ENCODE results near the gene CASZ1.

CASZ1 gene

DNA sequence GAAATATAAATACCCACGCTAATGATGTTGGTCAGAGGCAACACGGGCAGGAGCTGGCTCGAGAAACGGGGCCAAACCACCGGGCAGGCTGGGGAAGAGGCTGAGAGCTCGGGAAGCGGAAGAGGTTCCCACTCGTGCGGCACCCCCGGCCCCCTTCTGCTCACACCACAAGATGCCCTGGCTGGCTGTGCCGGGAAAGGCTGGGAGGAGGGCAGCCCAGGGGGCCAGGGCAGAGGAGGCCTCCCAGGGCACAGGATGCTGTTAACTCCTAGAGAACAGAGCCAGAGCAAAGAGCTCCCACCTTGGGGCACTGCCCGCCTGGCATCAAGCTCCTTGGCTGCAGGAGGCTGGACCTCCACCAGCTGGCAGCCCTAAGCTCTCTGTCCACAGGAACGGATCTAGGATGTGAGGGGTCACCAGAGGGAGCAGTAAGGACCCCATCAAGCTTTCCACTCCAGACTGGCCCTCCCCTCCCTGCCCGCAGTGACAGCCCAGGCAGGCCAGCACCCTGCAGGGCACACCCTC lies 44.8 kb downstream of the CASZ1 start:
- no peak for DNase-seq (ENCODE audit: low read depth)

DNA sequence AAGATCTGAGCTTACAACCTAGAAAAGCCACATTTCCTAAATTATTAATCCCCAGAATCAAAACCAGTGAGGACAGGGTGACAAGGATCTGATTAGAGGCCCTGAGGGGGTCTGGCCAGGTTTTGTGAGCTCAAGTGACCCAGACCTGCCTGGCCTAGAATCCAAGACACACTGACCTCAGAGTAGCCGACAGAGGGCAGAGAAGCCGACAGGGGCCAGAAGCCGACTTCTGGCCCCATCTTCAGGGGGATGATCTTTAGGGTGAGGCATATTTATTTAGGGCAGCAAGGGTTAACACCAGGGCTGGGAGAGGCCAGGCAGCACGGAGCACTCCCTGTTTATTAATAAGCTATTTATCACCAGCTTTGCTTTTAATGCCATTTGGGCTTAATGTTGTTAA lies 45.3 kb downstream of the CASZ1 start:
- no peak for DNase-seq (ENCODE audit: low read depth)

DNA sequence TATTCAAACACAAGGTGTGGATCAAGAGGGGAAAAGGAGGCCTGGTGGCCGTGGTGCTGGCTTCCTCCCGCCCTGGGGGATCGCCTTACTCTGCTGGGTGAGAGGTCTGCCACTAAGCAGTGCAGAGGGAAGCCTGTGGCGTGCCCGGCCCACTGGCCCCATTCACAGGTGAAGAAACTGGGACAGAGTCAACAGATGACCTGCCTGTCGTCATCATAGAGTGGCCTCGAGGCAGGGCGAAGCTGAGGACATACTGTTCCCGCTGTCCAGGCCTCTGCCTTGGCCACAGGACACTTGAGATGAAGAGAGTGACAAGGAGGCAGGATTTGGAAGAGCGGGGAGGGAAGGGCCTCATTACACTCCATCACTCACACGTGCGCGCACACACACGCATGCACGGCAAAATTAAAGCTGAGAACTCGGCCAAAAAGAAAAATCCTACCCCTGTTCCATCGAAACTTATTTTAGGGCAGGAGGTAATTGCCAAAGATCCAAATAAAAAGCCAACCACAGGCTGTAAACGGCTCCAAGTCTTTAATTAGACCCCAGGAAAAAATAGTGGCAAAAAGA lies 50.5 kb downstream of the CASZ1 start:
- no peak for DNase-seq (ENCODE audit: low read depth)

DNA sequence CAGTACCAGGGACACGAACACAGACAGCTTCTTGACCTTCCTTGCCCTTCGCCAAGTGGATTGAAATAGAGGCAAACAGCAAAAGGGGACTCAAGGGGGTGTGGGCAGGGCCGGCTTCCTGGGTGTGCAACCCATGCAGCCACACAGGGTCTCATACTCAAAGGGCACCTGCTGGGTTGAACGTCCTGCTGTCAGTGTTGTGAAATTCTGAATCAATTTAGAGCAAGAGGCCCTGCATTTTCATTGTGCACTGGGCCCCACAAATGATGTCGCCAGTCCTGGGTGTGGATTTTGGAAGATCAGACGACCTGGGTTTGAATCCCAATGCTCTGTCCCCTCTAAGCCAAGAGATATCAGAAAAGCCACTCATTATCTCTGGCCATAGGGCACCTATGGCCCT lies 51.1 kb downstream of the CASZ1 start:
- DNase-seq (ENCODE audit: low read depth): no peak

DNA sequence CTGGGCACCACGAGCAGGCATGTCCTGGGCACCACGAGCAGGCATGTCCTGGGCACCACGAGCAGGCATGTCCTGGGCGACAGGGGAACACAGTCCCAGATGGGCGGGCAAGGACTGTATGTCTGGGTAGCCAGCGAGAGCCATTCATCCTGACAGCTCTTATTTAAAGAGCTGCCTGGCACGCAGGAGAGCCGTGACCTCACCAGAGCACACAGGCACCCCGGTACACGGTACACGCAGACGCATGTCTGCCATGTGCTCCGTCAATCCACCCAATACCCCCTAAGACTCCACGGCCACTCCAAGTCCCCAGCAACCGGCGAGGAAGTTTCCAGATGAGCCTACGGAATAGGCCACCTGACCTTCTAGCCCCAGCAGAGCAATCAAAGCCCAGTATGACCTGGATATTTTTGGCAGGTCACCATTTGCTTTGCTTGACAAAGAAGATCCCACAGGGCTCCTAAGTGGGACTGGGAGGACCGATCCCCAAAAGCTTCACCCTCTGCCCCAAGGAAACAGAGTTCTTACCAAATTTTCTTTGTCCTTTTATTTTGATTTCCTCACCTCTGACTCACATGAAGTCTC lies 51.7 kb downstream of the CASZ1 start:
- DNase-seq (ENCODE audit: low read depth): no peak

DNA sequence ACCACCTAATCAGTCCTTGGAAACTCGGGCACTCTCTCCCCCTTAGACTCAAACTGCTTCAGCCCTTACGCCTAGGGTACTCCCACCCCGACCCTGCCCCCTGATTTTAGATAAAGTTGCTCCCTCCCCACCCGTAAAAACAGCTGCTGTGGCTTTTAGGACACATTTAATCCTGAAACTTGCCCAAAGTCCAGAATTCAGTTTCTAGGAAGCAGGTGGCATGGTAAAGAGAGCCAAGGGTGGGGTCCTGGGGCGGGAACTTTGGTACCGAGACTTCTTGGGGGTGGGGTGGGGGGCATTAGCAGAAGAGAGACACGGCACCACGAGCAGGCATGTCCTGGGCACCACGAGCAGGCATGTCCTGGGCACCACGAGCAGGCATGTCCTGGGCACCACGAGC lies 52.4 kb downstream of the CASZ1 start:
- DNase-seq (ENCODE audit: low read depth): no peak

DNA sequence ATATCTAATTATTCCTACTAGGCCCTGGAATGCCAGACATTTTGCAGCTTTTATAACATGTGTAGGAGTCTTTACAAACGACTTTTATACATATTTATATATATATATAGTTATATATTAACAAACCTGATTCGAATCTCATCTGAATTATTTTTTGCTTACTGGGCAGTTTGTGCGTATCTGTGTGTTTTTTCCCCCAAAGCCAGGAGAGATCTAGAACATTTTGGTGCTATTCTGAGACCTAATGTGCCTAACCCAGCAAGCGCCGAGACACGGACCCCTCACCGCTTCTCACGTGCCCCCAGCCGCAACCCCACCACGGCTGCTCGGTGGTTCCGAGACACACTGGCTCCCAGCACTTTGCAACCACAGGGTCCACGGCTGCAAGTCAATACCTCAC lies 54.8 kb downstream of the CASZ1 start:
- DNase-seq (ENCODE audit: low read depth): no peak

DNA sequence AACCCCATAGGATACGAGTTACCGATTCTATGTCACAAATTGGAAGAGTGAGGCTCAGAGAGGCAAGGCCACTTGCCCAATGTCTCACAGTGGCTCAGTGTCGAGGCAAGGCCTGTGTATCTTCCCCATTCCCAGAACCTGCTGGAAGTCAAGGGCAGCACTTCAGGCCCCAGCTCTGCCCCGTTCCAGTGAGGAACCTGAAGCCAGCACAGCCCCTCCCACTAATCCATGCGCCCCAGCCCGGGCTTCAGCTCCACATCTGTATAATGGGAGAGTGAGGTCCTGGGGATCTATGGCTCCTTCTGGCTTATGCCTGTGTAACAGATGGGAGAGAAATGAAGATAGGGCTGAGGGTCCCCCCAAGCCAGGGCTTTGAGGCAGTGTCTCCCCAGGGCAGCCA lies 56.3 kb downstream of the CASZ1 start:
- DNase-seq (ENCODE audit: low read depth): no peak

DNA sequence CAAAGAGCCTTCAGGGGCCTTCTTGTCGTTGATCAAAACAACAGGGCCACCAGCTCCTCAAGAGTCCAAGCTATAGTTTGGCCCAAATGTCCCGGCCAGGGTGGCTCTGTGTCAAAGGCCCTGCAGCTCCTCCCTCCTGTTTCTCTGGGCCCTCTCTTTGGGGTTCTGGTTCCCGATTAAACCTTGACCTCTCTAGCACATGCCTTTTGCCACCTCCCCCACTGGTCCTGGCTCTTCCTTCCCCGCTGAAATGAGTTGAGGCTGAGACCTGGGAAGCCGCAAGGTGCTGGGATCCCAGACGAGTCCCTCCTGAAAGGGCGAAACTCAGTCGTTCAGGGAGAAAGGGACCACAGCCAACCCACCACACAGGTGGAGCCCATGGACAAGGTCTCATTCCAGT lies 56.9 kb downstream of the CASZ1 start:
- DNase-seq (ENCODE audit: low read depth): no peak

DNA sequence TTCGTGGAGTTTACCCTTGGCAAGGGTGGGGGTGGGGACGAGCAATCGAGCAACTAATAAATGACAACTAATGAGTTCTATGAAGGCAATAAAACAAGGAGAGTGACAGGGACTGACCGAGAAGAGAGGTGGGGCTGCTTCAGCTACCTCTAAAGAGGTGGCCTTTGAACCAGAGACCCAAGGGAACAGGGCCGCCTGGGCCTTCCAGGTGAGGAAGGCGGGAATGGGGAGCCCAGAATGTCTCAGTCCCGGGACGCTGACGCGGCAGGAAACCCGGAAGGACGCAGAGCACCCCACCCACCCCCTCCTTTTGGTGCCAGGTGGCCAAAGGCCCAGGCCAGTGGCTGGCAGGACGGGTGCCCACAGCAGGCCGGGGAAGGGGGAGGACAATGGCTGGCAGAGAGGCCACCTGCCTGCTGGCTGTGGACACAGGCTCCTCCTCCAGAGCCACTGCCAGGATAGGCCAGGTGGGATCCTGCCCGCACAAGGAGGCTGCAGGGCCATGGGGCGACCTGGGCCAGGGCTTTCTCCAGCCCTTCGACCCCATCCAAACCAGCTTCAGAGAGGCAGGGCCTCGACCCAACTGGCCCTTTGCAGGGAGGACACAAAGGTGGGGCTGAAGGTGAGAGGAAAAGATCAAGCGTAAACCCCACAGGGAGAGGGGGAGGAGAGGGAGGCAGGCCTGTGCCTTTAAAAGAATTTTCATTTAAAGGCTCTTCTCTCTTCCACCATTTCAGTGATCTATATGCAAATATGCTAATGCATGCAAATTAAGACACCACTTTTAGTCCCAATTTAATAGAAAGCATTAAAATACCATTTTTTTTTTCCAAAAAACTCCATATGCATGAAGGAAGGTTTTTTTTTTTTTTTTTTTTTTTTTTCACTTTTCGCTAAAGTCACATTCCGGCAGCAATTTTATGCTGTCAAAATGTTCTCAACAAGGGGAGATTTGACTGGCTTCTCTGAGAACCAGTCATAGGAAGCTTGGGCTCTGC lies 58.1 kb downstream of the CASZ1 start:
- DNase-seq (ENCODE audit: low read depth): no peak

DNA sequence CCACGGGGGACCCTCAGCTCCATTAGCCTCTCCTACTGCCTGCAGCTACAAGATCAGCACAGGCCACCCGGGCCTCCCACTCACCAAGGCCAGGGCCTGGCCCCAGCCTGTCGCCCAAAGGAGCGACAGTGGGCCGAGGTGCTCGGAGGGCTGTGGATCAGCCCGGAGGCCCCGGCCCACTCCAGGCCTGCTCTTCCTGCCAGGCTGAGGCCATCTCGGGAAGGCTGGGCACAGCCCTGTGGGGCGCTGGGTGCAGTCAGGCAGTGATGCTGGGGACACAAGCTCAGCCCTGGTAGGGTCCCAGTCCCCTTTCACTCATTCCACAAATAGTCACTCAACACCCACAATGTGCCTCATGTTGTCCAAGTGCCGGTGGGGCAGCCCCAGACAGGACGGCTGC lies 58.8 kb downstream of the CASZ1 start:
- no peak for DNase-seq (ENCODE audit: low read depth)

DNA sequence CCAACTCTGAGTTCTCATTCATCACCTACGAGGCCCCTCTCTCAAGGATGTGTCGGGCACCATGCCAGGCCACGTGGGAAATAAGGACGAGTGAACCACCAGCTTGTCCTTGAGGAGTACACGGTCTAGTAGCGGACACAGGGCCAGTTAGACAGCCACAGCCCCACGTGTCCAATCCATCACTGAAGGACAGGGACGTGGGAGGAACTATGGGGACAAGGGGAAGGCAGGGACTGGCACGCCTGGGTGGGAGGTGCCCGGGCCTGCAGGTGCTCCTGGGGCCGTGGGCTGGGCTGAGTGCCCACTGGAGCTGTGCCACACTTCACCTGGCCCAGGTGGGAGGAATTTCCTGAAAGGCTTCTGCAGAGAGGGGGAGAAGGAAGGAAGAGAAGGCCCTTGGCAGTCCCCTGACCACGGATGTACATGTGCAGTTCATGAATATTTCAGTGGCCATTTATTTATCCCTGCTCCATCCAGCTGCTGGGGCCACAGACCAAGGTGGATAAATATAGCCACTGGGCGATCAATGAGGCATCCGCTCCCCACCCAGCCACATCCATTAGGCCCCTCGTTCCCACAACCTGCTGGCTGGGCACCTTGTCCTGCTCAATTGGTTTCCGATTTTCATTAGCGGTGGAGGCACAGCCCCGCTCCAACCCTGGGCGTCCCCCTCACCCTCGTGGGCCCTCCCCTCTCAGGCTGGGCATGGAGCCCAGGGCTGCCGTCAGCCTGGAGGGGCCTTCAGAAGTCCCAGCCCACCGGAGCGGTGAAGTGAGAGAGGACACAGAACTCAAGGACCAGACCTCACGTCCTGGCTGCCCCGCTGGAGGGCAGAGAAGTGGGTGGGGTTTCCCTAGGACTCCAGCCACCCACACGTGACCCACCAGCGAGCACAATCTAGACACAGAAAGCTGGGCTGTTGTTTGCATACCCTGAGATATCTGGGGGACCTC lies 59.5 kb downstream of the CASZ1 start:
- DNase-seq (ENCODE audit: low read depth): no peak

DNA sequence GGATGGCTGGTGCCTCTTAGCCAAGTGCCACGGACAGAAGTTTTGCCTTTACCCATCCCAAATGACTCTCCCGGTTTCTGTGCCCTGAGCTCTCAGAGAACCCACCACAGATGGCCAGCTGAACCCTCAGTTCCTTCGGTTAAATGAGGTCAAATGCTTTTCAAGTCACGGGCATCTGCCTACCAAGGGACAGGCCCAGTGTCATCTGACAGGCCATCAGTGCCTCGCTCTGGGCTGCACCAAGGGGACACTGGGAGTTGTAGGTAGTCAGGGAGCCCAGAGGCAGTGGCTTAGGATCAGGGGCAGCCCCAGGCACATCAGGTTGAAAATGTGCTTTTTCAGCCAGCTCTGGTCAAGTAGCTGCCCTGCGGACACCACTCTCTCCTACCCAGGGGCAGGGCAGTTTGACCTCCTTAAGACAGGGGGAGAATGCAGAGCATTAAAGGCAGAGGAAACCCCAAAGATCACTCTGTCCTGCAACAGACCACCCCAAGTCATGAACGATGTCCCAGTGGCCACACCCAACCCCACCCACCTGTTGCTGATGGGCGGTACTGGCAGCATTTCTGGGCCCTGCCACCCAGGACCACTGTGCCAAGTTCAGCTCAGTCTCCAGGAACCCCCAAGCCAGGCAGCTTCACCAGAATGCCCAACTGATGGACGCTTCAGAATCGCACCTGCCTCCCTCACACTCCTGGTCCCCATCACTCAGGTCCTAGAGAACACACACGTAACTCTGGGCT lies 60.7 kb downstream of the CASZ1 start:
- no peak for DNase-seq (ENCODE audit: low read depth)

DNA sequence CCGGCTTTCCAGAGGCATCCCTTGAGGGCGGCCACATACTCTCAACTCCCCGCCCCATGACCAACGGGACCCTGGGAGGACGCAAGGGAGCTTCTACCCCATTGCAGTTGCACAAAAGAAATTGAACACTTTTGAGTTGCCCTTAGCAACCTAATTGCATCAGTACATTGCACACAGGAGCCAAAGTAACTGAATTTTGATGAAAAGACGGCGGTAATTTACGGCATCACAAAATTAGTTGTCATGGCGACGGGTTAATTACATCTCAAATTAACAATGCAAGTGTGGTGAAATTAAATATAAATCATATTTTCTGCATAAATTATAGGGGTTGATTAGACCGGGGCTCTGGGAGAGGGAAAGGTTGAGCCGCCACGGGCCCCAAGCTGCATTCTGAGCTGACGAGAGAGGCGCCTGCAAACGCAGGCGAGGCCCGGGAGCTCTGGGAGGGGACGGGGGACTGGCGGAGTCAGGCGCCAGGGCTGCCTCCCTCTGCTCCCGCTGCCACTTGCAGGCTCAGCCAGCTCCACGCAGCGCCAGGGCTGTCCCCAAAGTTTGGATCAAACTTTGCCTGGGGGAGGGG lies 61.4 kb downstream of the CASZ1 start:
- no peak for DNase-seq (ENCODE audit: low read depth)

DNA sequence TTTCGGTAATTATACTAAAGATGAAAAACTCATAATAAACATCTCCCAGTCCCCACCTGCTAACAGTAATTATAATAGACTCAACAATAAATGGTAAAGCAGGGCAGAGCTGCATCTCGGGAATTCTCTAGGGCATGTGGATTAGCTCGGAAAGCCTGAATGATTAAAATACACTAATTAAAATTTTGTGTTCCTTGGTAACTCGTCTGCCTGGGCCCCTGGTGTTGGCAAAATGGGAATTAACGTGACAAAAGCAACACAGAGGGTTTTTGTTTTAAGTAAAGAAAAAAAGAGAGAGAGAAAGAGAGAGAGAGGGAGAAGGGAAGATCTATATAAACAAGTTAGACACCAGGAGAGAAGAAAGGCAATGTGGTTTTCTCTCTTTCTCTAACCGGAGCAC lies 62.1 kb downstream of the CASZ1 start:
- DNase-seq (ENCODE audit: low read depth): no peak

DNA sequence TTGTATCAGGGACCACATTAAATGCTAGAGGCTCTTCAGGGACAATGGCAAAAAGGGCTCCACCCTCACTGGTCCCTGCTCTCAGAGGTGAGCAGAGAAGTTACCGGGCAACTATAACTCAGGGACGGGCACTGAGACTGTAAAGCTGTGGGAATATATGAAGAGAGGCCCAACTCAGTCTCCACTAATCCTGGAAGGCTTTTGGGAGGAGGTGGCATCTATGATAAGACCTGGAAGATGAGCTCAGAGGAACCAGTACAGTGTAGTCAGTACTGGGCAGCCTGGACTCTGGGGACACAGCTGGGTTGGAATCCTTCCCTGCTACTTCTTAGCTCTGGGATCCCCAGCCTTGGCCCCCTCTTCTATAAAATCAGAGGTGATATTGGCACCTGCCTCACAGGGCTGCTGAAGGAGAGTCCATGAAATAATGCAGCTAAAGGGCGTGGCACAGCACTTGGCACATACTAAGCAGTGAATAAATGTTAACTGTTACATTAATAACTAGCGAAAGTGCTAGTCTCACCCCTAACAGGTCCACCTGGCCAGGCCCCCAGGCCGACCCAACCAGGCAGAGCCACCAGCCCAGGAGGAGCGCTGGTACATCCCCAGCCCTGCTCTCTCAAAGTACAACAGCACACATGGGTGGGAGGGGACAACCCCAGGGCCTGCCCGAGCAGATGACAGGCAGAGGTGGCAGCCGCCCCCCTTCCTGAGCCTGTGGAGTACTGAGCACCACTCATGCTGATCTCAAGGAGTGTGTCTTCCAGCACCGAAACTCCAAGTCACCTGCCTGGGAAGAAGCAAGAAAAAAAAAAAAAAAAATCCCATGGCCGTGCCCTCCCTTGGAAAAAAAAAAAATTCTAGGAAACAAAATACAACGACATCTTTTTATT lies 62.7 kb downstream of the CASZ1 start:
- no peak for DNase-seq (ENCODE audit: low read depth)

DNA sequence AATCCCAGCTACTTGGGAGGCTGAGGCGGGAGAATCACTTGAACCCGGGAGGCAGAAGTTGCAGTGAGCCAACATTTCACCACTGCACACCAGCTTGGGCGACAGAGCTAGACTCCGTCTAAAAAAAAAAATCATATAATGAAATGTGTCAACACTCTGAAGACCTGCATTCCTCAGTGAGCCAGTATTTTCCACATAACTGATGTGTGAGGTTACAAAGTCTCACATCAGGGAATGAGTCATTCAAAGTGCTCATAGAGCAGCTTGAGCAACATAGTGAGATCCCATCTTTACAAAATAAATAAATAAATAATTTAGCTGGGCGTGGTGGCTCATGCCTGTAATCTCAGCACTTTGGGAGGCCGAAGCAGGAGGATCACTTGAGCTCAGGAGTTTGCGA lies 65.5 kb downstream of the CASZ1 start:
- peak; percentile 93 for DNase-seq (ENCODE audit: low read depth)

DNA sequence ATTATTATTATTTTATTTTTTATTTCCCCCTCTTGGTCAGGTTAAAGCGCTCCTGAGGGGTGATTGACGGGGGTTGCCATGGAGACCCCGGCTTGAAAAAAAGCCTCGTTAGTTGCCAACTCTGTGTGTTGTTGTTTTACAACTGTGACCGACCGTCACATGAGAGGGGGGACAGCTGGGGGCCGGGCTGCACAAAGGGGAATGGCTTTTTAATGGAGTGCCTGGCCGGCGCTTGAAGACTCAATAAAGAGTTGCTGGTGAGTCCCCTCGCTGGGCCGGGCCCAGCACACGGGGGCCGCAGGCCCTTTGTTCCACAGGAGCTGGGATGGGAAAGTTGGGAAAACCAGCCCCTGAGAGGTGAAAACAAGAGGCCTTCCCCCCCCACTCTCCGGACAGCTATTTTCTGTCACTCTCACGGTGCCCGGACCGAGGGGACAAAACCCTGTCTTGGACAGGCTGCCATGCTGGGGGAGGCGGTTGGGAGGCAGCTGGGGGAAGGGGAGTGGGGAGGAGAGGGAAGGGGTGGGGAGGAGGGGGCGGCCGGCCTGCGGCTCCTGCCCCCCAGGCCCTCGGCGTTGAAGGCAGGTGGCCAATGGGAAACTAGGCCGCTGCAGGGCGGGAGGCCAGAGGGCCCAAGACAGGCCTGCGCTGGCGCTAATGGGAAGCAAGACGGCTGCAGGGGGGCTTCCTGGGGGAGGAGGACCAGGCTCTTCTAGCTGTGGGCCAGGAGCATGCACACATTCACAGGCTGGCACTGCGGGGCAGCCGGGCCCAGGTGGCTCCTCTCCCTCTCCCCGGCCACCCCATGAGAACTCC lies 67.6 kb downstream of the CASZ1 start:
- DNase-seq (ENCODE audit: low read depth): no peak

DNA sequence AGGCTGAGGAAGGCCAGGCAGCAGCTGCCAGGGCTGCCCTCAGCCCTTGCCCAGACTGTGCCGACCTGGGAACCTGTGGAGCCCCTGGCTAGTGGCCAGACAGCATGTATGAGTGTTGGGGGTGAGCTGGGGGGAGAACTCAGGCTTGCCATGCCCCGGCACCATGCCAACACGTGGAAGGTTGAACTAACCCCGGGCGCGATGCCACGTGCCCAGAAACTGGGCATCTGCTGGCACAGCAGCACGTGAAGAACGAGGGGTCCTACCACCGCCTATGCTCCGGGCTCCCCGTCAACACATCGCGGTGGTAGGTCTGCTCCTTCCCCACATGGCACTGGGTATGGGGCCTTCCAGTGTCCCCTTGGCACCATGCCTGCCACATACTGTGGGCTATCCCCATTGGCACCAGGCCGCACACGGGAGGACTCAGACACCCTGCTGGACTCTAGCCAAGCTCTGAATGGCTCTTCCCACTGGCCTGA lies 68.7 kb downstream of the CASZ1 start:
- no peak for DNase-seq (ENCODE audit: low read depth)

All from amniotic epithelial cell (primary cell).